CD4-positive, alpha-beta T cell treated with Interferon alpha-2 for 1 hour (primary cell): ENCODE data around the gene CGB8.
"Not testable (repeated sequence)": the region's sequence is repeated elsewhere in the genome, so short reads cannot be mapped to it uniquely, and the experiment has no call there.

ENCODE experiments used
- DNase-seq, 2 donors: peaks; one replicate each; pipeline ENCODE4 v3.0.0-alpha.2; 2020 to 2022

CGB8 gene

GRCh38 chr19:49049011-49049410 lies at the start of gene CGB8:
CGB8 (minus strand) TSS chr19:49049111; CDS start chr19:49048739, 372 bp downstream.
- DNase-seq: not testable (repeated sequence)

- peak; percentile 76 to 84 for DNase-seq
Measured at GRCh38 chr19:49097453-49098288, 48.8 kb upstream of the CGB8 start.

GRCh38 chr19:49094505-49095482 lies 45.9 kb upstream of the CGB8 start:
- DNase-seq: no peak

- DNase-seq: no peak
Measured at GRCh38 chr19:49092686-49093085, 43.8 kb upstream of the CGB8 start.

- DNase-seq: no peak
Measured at GRCh38 chr19:49091391-49092038, 42.6 kb upstream of the CGB8 start.

- no peak for DNase-seq
Measured at GRCh38 chr19:49086296-49086695, 37.4 kb upstream of the CGB8 start.

GRCh38 chr19:49085868-49086232 lies 36.9 kb upstream of the CGB8 start:
- DNase-seq: no peak

GRCh38 chr19:49085020-49085867 lies 36.3 kb upstream of the CGB8 start, which contains the start of gene SNRNP70:
SNRNP70 (plus strand) TSS chr19:49085451; CDS start chr19:49086415, 964 bp downstream.
- peak; percentile 100 for DNase-seq

GRCh38 chr19:49084206-49085019 lies 35.5 kb upstream of the CGB8 start:
- no peak for DNase-seq

- DNase-seq: no peak
Measured at GRCh38 chr19:49081273-49081672, 32.4 kb upstream of the CGB8 start.

- DNase-seq: no peak
Measured at GRCh38 chr19:49080392-49080791, 31.5 kb upstream of the CGB8 start.

- DNase-seq: peak; percentile 32 to 35
Measured at GRCh38 chr19:49074869-49075268, 26.0 kb upstream of the CGB8 start.

- DNase-seq: no peak
Measured at GRCh38 chr19:49073514-49074378, 24.8 kb upstream of the CGB8 start.

GRCh38 chr19:49071860-49072547 lies 23.1 kb upstream of the CGB8 start:
- peak in 1 of 2 donors; percentile 24 for DNase-seq

- DNase-seq: no peak
Measured at GRCh38 chr19:49070416-49070815, 21.5 kb upstream of the CGB8 start.

- no peak for DNase-seq
Measured at GRCh38 chr19:49069026-49069425, 20.1 kb upstream of the CGB8 start.

- DNase-seq: no peak
Measured at GRCh38 chr19:49067554-49067953, 18.6 kb upstream of the CGB8 start.

GRCh38 chr19:49065905-49066512 lies 17.1 kb upstream of the CGB8 start:
- no peak for DNase-seq
